GM18499 (cell line): ENCODE results near the gene PHRF1.

ENCODE experiments used
- ATAC-seq: cut with Tn5 transposase; IDR thresholded peaks from one replicate; pipeline ENCODE4 v1.9.1; 2021; ENCODE audit warnings: moderate number of reproducible peaks; ENCODE audit not compliant: insufficient read depth, unreplicated experiment

The PHRF1 gene

GRCh38 chr11:575996-576768 lies at the start of gene PHRF1:
TSS of gene PHRF1 (plus strand) at chr11:576470. CDS start at chr11:581513, 5,043 bp downstream.
- peak; percentile 61 for ATAC-seq

GRCh38 chr11:528166-528814 lies 48.0 kb upstream of the PHRF1 start:
- ATAC-seq, result no peak

- no peak for ATAC-seq
Observed at GRCh38 chr11:528815-529727, 47.2 kb upstream of the PHRF1 start.

GRCh38 chr11:529728-530411 lies 46.4 kb upstream of the PHRF1 start:
- no peak for ATAC-seq

- no peak for ATAC-seq
Observed at GRCh38 chr11:530960-531831, 45.1 kb upstream of the PHRF1 start.

GRCh38 chr11:531919-532526 lies 44.2 kb upstream of the PHRF1 start:
- no peak for ATAC-seq

- ATAC-seq, result no peak
Observed at GRCh38 chr11:532527-532985, 43.7 kb upstream of the PHRF1 start.

GRCh38 chr11:532986-533585 lies 43.2 kb upstream of the PHRF1 start:
- ATAC-seq, result no peak

- no peak for ATAC-seq
Observed at GRCh38 chr11:533586-534395, 42.5 kb upstream of the PHRF1 start.

- ATAC-seq, result no peak
Observed at GRCh38 chr11:534396-535209, 41.7 kb upstream of the PHRF1 start.

GRCh38 chr11:535210-535518 lies 41.1 kb upstream of the PHRF1 start:
- ATAC-seq, result peak; percentile 4

- peak; percentile 41 for ATAC-seq
Observed at GRCh38 chr11:535519-536454, 40.5 kb upstream of the PHRF1 start, which contains the start of gene HRAS. TSS of gene HRAS (minus strand) at chr11:535576.

GRCh38 chr11:536841-537621 lies 39.2 kb upstream of the PHRF1 start, which contains the start of gene LRRC56:
TSS of gene LRRC56 (plus strand) at chr11:537527. CDS start at chr11:540685, 3,158 bp downstream.
- no peak for ATAC-seq

- no peak for ATAC-seq
Observed at GRCh38 chr11:537622-538430, 38.4 kb upstream of the PHRF1 start.
